Measurements from ENCODE around the gene CCDC187. TPM values are rescaled to one million over a fixed set of nuclear protein-coding genes. Genes with fewer than 3 reads are reported as not detected.

CCDC187 gene
- total RNA-seq, 4 donors from 2014 or later = 0.13 to 0.45 TPM; not detected in 2

- peaks cover 22% of the 10 kb centered on the region for H3K4me1 ChIP-seq
- WGBS = no CpG with 5 or more reads among the region's 25 CpGs
- no peaks in the 10 kb centered on the region for H3K9me3 ChIP-seq
- DNase-seq (ENCODE audit: low spot score in 2 of 2) = no peak
- H3K4me3 ChIP-seq = no peak overlapping the region
- TF ChIP-seq CTCF (IDR thresholded peaks at IDR 0.05) = no peak
- TF ChIP-seq POLR2AphosphoS5 (IDR thresholded peaks at IDR 0.05) = no peak
- TF ChIP-seq POLR2A (IDR thresholded peaks at IDR 0.05) = no peak
- TF ChIP-seq EP300 (IDR thresholded peaks at IDR 0.05) = no peak
- H3K27ac ChIP-seq = no peak overlapping the region
- H3K36me3 ChIP-seq = peaks cover 34% of the 10 kb centered on the region
- H3K27me3 ChIP-seq = no peaks in the 10 kb centered on the region
These were observed 34.6 kb upstream of the CCDC187 start for GRCh38 chr9:136338511-136338910.

- Histone ChIP-seq H3K9me3 (no peaks in the 10 kb centered on the region), H3K36me3 (peaks cover 34% of the 10 kb centered on the region), H3K4me1 (peaks cover 14% of the 10 kb centered on the region), H3K27ac (no peak overlapping the region), H3K27me3 (no peaks in the 10 kb centered on the region), H3K4me3 (no peak overlapping the region)
- 100% methylated on average over 3 of the region's 43 CpGs for WGBS
- DNase-seq (ENCODE audit: low spot score in 2 of 2) = no peak
- no peak for TF ChIP-seq EP300 (IDR thresholded peaks at IDR 0.05)
- no peak for TF ChIP-seq CTCF (IDR thresholded peaks at IDR 0.05)
- TF ChIP-seq POLR2AphosphoS5 (IDR thresholded peaks at IDR 0.05) = no peak
- no peak for TF ChIP-seq POLR2A (IDR thresholded peaks at IDR 0.05)
These were observed 33.8 kb upstream of the CCDC187 start for GRCh38 chr9:136337416-136338395.

- no peak overlapping the region for H3K27ac ChIP-seq
- 93% methylated on average over 12 of the region's 23 CpGs for WGBS
- no peak for DNase-seq (ENCODE audit: low spot score in 2 of 2)
- H3K36me3 ChIP-seq = peaks cover 34% of the 10 kb centered on the region
- TF ChIP-seq POLR2AphosphoS5 (IDR thresholded peaks at IDR 0.05) (no peak), CTCF (IDR thresholded peaks at IDR 0.05) (no peak), POLR2A (IDR thresholded peaks at IDR 0.05) (no peak), EP300 (IDR thresholded peaks at IDR 0.05) (no peak)
- no peaks in the 10 kb centered on the region for H3K9me3 ChIP-seq
- no peak overlapping the region for H3K4me3 ChIP-seq
- no peaks in the 10 kb centered on the region for H3K27me3 ChIP-seq
- peaks cover 6% of the 10 kb centered on the region for H3K4me1 ChIP-seq
These were observed 33.0 kb upstream of the CCDC187 start for GRCh38 chr9:136336881-136337280.

- no peaks in the 10 kb centered on the region for H3K9me3 ChIP-seq
- H3K36me3 ChIP-seq = peaks cover 34% of the 10 kb centered on the region
- H3K4me1 ChIP-seq = peaks cover 4% of the 10 kb centered on the region
- H3K4me3 ChIP-seq = no peak overlapping the region
- H3K27me3 ChIP-seq = no peaks in the 10 kb centered on the region
- WGBS = 92% methylated on average over 16 of the region's 30 CpGs
- no peak overlapping the region for H3K27ac ChIP-seq
- no peak for TF ChIP-seq POLR2AphosphoS5 (IDR thresholded peaks at IDR 0.05)
- no peak for TF ChIP-seq EP300 (IDR thresholded peaks at IDR 0.05)
- TF ChIP-seq CTCF (IDR thresholded peaks at IDR 0.05) = no peak
- no peak for TF ChIP-seq POLR2A (IDR thresholded peaks at IDR 0.05)
- DNase-seq (ENCODE audit: low spot score in 2 of 2) = no peak
These were observed 32.4 kb upstream of the CCDC187 start for GRCh38 chr9:136336156-136336870.
